Loucy (cell line): Measurements from ENCODE around the gene TREX2.

Experiments used
- H2AFZ ChIP-seq: fragments of 200-600 bp; sonication (generic); 2 replicates; pipeline ENCODE4 v1.6.0; 2016; ENCODE audit warnings: antibody characterized with exemption, mild to moderate bottlenecking, low read length, moderate library complexity
- H3F3A ChIP-seq: fragments of 200-600 bp; 2 replicates; pipeline ENCODE4 v1.6.0; 2016; ENCODE audit warnings: antibody characterized with exemption, low read depth, mild to moderate bottlenecking
- H3K27me3 ChIP-seq: fragments of 200-600 bp; sonication (generic); 2 replicates; pipeline ENCODE4 v1.6.1; 2014; ENCODE audit warnings: low read length, mild to moderate bottlenecking; ENCODE audit not compliant: insufficient read depth, poor library complexity, severe bottlenecking
- H3K36me3 ChIP-seq: fragments of 200-600 bp; sonication (generic); 2 replicates; pipeline ENCODE4 v1.6.1; 2016; ENCODE audit warnings: low read length; ENCODE audit not compliant: insufficient read depth
- H3K4me1 ChIP-seq: fragments of 200-600 bp; sonication (generic); 2 replicates; pipeline ENCODE4 v1.5.1; 2014; ENCODE audit warnings: low read length, mild to moderate bottlenecking; ENCODE audit not compliant: insufficient read depth, poor library complexity, severe bottlenecking
- H3K4me2 ChIP-seq: fragments of 200-600 bp; sonication (generic); 2 replicates; pipeline ENCODE4 v1.6.0; 2014; ENCODE audit warnings: antibody characterized with exemption, low read length, low read depth, mild to moderate bottlenecking; ENCODE audit not compliant: poor library complexity, severe bottlenecking
- H3K4me3 ChIP-seq: fragments of 200-600 bp; sonication (generic); 2 replicates; pipeline ENCODE4 v1.5.1; 2014; ENCODE audit warnings: low read length, mild to moderate bottlenecking, mixed read lengths; ENCODE audit not compliant: poor library complexity, severe bottlenecking
- H3K79me2 ChIP-seq: fragments of 200-600 bp; sonication (generic); 2 replicates; pipeline ENCODE4 v1.6.1; 2014; ENCODE audit warnings: low read length; ENCODE audit not compliant: insufficient read depth
- H3K9ac ChIP-seq: fragments of 200-600 bp; sonication (generic); 2 replicates; pipeline ENCODE4 v1.6.0; 2014; ENCODE audit warnings: mild to moderate bottlenecking, low read depth, low read length, moderate library complexity; ENCODE audit not compliant: poor library complexity, severe bottlenecking
- H3K9me2 ChIP-seq: fragments of 200-600 bp; sonication (generic); replicated peaks from 2 replicates; pipeline ENCODE4 v1.6.1; 2016; ENCODE audit warnings: low read depth, low read length, mixed read lengths
- H3K9me3 ChIP-seq: fragments of 200-600 bp; sonication (generic); 2 replicates; pipeline ENCODE4 v1.6.1; 2014; ENCODE audit warnings: mild to moderate bottlenecking, antibody characterized with exemption, low read length, low read depth; ENCODE audit not compliant: insufficient read depth
- H4K20me1 ChIP-seq: fragments of 200-600 bp; sonication (generic); 2 replicates; pipeline ENCODE4 v1.6.0; 2014; ENCODE audit warnings: antibody characterized with exemption, low read length, mild to moderate bottlenecking; ENCODE audit not compliant: insufficient read depth, poor library complexity, severe bottlenecking
- EZH2phosphoT487 ChIP-seq: fragments of 200-600 bp; IDR thresholded peaks from 2 replicates; pipeline ENCODE4 v1.6.1; 2018; ENCODE audit warnings: antibody characterized with exemption, mild to moderate bottlenecking, moderate library complexity, borderline replicate concordance
- TF ChIP-seq, protein P1 (sequence below): fragments of 200-600 bp; sonication (generic); conservative IDR thresholded peaks from 2 replicates; pipeline ENCODE4 v1.5.1; 2014; ENCODE audit warnings: mild to moderate bottlenecking, antibody characterized with exemption, low read length

TREX2 gene

DNA sequence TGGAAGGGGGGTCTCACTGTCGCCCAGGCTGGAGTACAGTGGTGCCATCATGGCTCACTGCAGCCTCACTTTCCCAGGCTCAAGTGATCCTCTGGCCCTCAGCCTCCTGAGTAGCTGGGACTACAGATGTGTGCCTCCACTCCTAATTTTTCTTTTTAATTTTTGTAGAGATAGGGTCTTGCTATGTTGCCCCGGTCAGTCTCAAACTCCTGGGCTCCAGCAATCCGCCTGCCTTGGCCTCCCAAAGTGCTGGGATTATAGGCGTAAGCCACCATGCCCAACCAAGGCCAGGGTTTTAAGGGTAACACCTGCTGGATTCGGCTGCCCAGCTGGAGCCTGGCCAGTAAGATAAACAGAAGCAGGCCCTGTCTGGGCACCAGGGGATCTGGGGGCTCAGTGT lies 3.4 kb downstream of the TREX2 start:
- H3K9ac ChIP-seq = no peak overlapping the region
- no peaks in the 10 kb centered on the region for H3K36me3 ChIP-seq
- TF ChIP-seq, protein P1, sequence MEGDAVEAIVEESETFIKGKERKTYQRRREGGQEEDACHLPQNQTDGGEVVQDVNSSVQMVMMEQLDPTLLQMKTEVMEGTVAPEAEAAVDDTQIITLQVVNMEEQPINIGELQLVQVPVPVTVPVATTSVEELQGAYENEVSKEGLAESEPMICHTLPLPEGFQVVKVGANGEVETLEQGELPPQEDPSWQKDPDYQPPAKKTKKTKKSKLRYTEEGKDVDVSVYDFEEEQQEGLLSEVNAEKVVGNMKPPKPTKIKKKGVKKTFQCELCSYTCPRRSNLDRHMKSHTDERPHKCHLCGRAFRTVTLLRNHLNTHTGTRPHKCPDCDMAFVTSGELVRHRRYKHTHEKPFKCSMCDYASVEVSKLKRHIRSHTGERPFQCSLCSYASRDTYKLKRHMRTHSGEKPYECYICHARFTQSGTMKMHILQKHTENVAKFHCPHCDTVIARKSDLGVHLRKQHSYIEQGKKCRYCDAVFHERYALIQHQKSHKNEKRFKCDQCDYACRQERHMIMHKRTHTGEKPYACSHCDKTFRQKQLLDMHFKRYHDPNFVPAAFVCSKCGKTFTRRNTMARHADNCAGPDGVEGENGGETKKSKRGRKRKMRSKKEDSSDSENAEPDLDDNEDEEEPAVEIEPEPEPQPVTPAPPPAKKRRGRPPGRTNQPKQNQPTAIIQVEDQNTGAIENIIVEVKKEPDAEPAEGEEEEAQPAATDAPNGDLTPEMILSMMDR = no peak
- no peak for TF ChIP-seq EZH2phosphoT487
- H3K79me2 ChIP-seq = no peaks in the 10 kb centered on the region
- no peaks in the 10 kb centered on the region for H3F3A ChIP-seq
- no peaks in the 10 kb centered on the region for H3K9me3 ChIP-seq
- no peaks in the 10 kb centered on the region for H3K27me3 ChIP-seq
- H3K4me2 ChIP-seq = no peak overlapping the region
- no peaks in the 10 kb centered on the region for H4K20me1 ChIP-seq
- no peak overlapping the region for H3K4me3 ChIP-seq
- no peaks in the 10 kb centered on the region for H3K4me1 ChIP-seq
- no peak overlapping the region for H2AFZ ChIP-seq
- H3K9me2 ChIP-seq = no peaks in the 10 kb centered on the region

DNA sequence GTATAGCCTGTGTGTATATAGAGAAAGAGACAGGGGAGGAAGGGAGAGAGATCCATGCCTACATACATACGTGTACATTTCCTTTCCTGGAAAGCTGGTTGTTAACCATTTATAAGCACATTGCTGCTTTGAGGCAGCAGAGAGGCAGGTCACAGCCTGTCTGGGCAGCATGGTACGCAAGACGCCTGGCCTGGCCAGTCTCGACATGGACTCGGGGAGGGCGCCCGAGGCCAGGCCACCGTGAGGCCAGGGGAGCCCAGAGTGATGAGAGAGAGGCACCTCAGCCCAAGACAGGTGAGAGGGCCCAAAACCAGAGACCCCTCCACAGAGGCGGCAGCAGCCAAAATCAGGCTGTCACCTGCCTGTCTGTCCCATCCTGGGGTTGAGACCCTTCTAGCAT lies 3.9 kb downstream of the TREX2 start:
- Histone ChIP-seq H3K4me1 (no peaks in the 10 kb centered on the region), H2AFZ (no peak overlapping the region), H3K9me2 (no peaks in the 10 kb centered on the region), H3K9me3 (no peaks in the 10 kb centered on the region), H3K4me3 (no peak overlapping the region), H3K36me3 (no peaks in the 10 kb centered on the region), H3F3A (no peaks in the 10 kb centered on the region), H3K4me2 (no peak overlapping the region), H3K79me2 (no peaks in the 10 kb centered on the region), H3K9ac (no peak overlapping the region), H3K27me3 (no peaks in the 10 kb centered on the region), H4K20me1 (no peaks in the 10 kb centered on the region)
- TF ChIP-seq EZH2phosphoT487 = no peak
- TF ChIP-seq, protein P1 = no peak

DNA sequence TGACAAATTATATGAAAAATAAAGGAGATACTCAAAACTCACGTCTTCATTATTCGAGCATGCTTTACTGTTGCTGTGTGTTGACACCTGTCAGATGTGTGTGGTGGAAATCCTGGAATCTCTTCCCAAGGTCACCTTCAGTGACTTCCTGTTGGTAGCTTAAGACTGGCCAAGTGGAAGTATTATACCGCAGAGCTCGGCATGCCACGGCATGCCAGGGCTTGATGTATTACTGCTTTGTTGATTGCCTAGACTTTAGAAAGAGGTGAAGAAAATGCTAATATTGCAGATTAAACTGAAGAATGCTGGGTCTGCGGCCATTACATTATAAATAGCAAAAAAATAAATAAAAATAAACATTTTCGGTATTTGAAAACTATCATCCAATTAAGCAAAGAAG lies 4.6 kb downstream of the TREX2 start:
- H4K20me1 ChIP-seq = no peaks in the 10 kb centered on the region
- no peaks in the 10 kb centered on the region for H3K9me2 ChIP-seq
- no peaks in the 10 kb centered on the region for H3K4me1 ChIP-seq
- TF ChIP-seq EZH2phosphoT487 = no peak
- TF ChIP-seq, protein P1 = no peak
- H3K4me2 ChIP-seq = no peak overlapping the region
- no peaks in the 10 kb centered on the region for H3K9me3 ChIP-seq
- no peaks in the 10 kb centered on the region for H3K27me3 ChIP-seq
- no peaks in the 10 kb centered on the region for H3F3A ChIP-seq
- no peak overlapping the region for H3K4me3 ChIP-seq
- no peak overlapping the region for H2AFZ ChIP-seq
- no peaks in the 10 kb centered on the region for H3K36me3 ChIP-seq
- H3K79me2 ChIP-seq = no peaks in the 10 kb centered on the region
- no peak overlapping the region for H3K9ac ChIP-seq
